A204.1 (cell line): ENCODE results near the gene PCDHGC5.
A peak's percentile ranks its signal among the peaks of the same experiment; 100 is the strongest.

ENCODE experiments used
- FAIRE-seq: peaks from 2 replicates; lab custom pipeline; 2012; peaks lifted over from hg19 to GRCh38; lab: Jason Lieb, UNC

The PCDHGC5 gene

DNA sequence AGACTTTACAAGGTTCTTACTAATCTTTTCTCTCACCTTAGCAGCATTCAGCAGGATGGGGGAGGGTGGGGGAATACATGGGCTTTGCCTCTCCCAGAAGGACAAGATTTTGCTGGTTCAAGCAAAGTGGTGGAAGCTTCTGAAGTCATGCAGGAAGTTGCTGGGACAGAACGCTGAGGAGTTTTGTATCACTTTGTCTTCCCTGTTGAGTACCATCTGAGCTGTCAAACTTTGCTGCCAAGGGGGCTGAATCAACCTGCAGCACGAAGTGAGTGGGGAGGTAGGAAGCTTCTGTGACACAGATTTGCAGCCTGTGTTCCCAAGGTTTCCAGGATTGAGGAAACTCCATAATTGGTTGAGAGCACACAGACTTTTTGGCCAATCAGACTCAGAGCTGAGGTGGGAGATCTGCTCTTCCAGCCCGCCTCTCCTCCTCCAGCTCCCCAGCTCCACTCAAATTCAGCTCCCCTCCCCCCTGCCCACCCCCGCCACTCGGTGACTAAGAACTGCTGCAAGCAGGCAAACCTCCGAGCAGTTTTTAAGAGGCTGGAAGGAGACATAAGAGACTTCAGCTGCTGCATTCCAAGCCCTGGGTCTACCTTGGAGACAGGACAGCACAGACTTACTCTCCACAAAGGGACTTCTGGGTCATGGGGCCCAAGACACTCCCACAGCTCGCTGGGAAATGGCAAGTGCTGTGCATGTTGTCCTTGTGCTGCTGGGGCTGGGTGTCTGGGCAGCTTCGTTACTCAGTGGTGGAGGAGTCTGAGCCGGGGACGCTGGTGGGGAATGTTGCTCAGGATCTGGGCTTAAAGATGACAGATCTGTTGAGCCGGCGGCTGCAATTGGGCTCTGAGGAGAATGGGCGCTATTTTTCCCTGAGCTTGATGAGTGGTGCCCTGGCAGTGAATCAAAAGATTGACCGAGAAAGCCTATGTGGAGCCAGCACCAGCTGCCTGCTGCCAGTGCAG is at the start of gene PCDHGC5:
TSS of gene PCDHGC5 (plus strand) at position 491 of the 971 bp plus-strand sequence. CDS start at position 651, 160 bp downstream.
- no peak for FAIRE-seq

- FAIRE-seq: no peak
Measured at GRCh38 chr5:141439411-141440141, 49.3 kb upstream of the PCDHGC5 start.

DNA sequence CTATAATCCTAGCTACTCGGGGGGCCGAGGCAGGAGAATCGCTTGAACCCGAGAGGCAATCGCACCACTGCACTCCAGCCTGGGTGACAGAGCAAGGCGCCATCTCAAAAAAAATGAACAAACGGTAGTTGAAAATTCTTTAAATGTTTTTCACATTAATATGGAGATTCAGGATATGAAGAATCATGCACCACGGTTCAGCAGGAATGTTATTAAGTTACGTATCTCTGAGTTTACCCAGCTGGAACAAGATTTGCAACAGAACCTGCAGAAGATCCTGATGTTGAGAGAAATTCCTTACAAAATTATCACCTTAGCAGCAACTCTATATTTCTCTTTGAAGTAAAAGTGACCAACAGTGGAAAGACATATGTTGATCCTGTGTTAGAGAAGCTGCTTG is 48.5 kb upstream of the PCDHGC5 start:
- no peak for FAIRE-seq

- no peak for FAIRE-seq
Measured at GRCh38 chr5:141441571-141442170, 47.2 kb upstream of the PCDHGC5 start.

DNA sequence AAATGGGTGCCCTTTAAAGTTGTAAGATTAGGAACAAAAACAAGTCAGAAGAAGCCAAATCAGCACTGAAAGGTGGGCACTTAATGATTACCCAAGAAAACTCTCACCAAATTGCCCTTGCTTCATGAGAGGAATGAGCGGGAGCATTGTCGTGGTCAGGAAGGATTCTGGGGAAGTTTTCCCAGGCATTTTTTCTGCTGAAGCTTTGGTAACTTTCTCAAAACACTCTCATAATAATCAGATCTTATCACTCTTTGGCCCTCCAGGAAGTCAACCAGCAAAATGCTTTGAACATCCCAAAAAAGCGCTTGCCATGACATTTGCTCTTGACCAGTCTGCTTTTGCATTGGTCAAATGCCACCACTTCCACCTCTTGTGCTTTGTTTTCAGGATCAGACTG is 23.5 kb upstream of the PCDHGC5 start:
- no peak for FAIRE-seq

GRCh38 chr5:141475625-141476131 is 13.2 kb upstream of the PCDHGC5 start, which contains the start of gene PCDHGC3:
Gene PCDHGC3 (plus strand): TSS chr5:141475966. CDS start chr5:141476117, 151 bp downstream.
- peak; percentile 91 for FAIRE-seq

- FAIRE-seq: no peak
Measured at GRCh38 chr5:141476132-141476911, 12.6 kb upstream of the PCDHGC5 start.

DNA sequence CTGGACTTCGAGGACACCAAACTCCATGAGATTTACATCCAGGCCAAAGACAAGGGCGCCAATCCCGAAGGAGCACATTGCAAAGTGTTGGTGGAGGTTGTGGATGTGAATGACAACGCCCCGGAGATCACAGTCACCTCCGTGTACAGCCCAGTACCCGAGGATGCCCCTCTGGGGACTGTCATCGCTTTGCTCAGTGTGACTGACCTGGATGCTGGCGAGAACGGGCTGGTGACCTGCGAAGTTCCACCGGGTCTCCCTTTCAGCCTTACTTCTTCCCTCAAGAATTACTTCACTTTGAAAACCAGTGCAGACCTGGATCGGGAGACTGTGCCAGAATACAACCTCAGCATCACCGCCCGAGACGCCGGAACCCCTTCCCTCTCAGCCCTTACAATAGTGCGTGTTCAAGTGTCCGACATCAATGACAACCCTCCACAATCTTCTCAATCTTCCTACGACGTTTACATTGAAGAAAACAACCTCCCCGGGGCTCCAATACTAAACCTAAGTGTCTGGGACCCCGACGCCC is 11.8 kb upstream of the PCDHGC5 start:
- FAIRE-seq: no peak

GRCh38 chr5:141477815-141478214 is 11.1 kb upstream of the PCDHGC5 start:
- no peak for FAIRE-seq

DNA sequence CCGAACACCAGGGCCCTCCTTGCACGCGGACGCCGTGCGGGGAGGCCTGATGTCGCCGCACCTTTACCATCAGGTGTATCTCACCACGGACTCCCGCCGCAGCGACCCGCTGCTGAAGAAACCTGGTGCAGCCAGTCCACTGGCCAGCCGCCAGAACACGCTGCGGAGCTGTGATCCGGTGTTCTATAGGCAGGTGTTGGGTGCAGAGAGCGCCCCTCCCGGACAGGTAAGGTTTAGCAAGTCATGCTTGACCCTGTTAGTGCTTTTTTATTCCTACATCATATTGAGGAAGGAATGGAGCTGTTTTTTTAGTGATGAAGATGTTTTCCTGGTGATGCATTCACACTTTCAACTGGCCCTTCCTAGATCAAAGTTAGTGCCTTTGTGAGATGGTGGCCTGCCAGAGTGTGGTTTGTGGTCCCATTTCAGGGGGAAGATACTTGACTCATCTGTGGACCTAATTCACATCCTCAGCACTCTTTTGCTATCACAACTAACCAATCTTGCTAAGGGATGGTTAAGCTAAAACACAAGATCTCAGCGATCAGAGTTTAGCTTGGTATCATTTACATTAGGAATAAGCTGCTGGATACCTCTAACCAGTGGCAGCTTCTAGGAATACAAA is 10.4 kb upstream of the PCDHGC5 start:
- FAIRE-seq: no peak

DNA sequence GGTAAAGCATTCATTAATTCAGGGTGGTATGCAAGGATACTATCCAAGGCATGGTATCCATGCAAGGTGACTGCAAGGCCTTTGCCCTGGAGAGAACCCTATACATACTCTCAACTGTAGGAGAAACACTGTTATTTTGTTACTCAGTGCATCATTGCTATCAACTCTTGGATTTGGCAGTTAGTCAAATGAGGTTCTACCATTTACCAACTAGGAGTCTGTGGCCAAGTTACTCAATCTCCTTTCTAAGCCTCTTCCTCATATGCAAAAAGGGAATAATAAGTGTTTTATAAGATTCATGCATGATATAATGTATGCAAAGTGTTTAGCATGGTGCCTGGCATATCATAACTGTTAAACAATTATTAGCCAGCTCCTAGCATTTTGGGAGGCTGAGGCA is 9.1 kb upstream of the PCDHGC5 start:
- no peak for FAIRE-seq

GRCh38 chr5:141483902-141484301 is 5.0 kb upstream of the PCDHGC5 start:
- no peak for FAIRE-seq

DNA sequence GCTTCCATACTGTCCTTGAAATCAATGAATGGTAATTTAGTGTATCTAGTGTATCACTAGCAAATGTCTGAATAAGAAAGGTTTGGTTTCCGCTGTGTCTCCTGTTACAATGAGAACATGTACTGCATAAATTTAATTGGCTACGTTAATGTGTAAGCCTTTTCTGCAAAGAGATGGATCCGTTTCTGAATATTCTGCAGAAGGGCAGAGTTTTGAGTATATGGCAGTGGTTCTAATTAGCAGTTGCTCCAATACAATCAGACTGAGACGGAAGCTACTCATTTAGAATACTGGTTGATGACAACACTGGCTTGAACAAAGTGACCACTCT is 4.6 kb upstream of the PCDHGC5 start:
- no peak for FAIRE-seq

DNA sequence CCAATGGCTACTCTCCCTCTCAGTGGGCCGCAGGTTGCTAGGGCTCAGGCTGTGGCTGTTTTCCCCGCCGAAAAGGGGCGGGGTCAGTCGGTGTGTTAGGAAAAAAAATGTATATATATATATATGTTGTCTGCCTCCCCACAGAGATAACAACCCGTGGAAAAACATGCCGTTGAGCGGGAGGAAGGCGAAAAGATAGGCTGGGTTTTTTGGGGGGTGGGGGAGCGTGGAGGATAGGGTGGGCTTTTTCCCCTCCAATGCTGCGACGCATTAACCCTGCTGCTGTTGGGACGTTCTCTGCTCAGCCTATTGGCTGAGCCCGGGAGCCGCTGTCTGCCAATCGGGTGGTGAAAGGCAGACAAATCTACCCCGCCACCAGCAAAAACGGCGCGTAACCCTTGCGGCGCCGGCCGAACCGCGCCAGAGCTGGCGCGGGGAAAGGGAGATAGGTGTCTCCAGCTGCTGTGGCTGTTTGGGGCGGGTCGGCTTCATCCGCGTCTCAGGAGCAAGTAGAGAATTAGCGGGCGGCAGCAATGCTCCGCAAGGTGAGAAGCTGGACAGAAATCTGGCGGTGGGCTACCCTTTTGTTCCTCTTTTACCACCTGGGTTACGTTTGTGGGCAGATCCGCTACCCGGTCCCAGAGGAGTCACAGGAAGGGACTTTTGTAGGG is 4.1 kb upstream of the PCDHGC5 start, which contains the start of gene PCDHGC4:
TSS of gene PCDHGC4 (plus strand) at position 390 of the 671 bp plus-strand sequence. CDS start at position 534, 144 bp downstream.
- no peak for FAIRE-seq

DNA sequence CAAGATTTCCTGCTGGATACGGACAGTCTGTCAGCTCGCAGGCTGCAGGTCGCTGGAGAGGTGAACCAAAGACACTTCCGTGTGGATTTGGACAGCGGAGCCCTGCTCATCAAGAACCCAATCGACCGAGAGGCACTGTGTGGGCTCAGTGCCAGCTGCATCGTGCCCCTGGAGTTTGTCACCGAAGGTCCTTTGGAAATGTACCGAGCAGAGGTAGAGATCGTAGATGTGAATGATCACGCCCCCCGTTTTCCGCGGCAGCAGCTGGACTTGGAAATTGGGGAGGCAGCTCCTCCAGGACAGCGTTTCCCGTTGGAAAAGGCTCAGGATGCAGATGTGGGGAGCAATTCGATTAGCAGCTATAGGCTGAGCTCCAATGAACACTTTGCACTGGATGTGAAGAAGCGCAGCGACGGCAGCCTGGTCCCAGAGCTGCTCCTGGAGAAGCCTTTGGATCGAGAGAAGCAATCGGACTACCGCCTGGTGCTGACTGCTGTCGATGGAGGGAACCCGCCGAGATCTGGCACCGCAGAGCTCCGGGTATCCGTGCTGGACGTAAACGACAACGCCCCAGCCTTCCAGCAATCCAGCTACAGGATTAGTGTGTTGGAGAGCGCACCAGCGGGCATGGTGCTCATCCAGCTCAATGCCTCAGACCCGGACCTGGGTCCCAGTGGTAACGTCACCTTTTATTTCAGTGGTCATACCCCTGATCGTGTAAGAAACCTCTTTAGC is 3.4 kb upstream of the PCDHGC5 start:
- no peak for FAIRE-seq

DNA sequence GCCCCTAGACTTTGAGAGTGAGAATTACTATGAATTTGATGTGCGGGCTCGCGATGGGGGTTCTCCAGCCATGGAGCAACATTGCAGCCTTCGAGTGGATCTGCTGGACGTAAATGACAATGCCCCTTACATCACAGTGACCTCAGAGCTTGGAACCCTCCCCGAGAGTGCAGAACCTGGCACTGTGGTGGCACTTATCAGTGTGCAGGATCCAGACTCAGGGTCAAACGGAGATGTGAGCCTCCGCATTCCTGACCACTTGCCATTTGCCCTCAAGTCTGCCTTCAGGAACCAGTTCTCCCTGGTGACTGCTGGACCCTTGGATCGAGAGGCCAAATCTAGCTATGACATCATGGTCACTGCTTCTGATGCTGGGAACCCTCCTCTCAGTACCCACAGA is 2.8 kb upstream of the PCDHGC5 start:
- no peak for FAIRE-seq

DNA sequence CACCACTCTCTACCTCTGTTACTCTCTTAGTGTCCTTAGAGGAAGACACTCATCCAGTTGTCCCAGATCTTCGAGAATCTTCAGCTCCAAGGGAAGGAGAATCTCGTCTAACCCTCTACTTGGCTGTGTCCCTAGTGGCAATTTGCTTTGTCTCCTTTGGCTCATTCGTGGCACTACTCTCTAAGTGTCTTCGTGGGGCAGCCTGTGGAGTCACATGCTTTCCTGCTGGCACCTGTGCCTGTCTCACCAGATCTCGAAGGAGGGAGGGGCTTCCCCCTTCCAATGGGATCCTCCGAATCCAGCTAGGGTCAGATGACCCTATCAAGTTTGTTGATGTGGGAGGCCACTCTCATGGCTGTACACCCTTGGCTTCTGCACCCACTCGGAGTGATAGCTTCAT is 1.8 kb upstream of the PCDHGC5 start:
- FAIRE-seq: no peak

DNA sequence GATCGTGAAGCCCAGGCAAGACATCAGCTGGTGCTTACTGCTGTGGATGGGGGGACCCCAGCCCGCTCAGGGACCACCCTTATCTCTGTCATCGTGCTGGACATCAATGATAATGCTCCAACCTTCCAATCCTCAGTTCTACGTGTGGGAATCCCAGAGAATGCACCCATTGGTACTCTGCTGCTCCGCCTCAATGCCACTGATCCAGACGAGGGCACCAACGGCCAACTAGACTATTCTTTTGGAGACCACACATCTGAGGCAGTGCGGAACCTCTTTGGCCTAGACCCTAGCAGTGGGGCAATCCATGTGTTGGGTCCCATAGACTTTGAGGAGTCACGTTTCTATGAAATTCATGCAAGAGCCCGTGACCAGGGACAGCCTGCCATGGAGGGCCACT is 960 bp downstream of the PCDHGC5 start:
- FAIRE-seq: no peak

GRCh38 chr5:141490271-141490670 is 1.4 kb downstream of the PCDHGC5 start:
- FAIRE-seq: no peak

DNA sequence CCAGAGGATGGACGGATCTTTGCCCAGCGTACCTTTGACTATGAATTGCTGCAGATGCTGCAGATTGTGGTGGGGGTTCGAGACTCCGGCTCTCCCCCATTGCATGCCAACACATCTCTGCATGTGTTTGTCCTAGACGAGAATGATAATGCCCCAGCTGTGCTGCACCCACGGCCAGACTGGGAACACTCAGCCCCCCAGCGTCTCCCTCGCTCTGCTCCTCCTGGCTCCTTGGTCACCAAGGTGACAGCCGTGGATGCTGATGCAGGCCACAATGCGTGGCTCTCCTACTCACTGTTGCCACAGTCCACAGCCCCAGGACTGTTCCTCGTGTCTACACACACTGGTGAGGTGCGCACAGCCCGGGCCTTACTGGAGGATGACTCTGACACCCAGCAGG is 1.9 kb downstream of the PCDHGC5 start:
- no peak for FAIRE-seq
